PC-9 (cell line): ENCODE measurements around the gene LYRM7. TPM values are rescaled to one million over a fixed set of nuclear protein-coding genes. Genes with fewer than 3 reads are reported as not detected.

Experiments used
- BruUV-seq: library from RNA; stranded (reverse); fragments of 400-500 nt; replicated peaks from 2 replicates; lab custom pipeline; 2021; lab: Mats Ljungman, UMichigan
- CTCF ChIA-PET: fragments of 300-600 bp; sonication (Branson Sonifier 250); formaldehyde crosslinking; loops from one replicate; lab custom pipeline; 2022; ENCODE audit warnings: antibody characterized with exemption; lab: Charles Lee
- POLR2A ChIA-PET: fragments of 300-600 bp; sonication (Branson Sonifier 250); formaldehyde crosslinking; loops from one replicate; lab custom pipeline; 2022; ENCODE audit warnings: antibody characterized with exemption; ENCODE audit not compliant: unreplicated experiment; lab: Charles Lee
- DNase-seq, 2 experiments: peaks; one replicate each; pipeline versions ENCODE4 v3.0.0 to v3.0.0-alpha.2; 2015 to 2022; ENCODE audit warnings: mixed read lengths in 1 of 2
- H2AFZ ChIP-seq: fragments of 200-600 bp; sonication (generic); 2 replicates; pipeline ENCODE4 v1.8.1; 2017; ENCODE audit warnings: antibody characterized with exemption
- H3F3A ChIP-seq: fragments of 200-600 bp; sonication (generic); 2 replicates; pipeline ENCODE4 v1.8.1; 2017; ENCODE audit warnings: antibody characterized with exemption, mild to moderate bottlenecking, low read depth; ENCODE audit not compliant: insufficient read depth
- H3K27ac ChIP-seq: fragments of 200-600 bp; sonication (generic); 2 replicates; pipeline ENCODE4 v1.6.1; 2016; ENCODE audit warnings: mixed run types
- H3K27me3 ChIP-seq: fragments of 200-600 bp; sonication (generic); 2 replicates; pipeline ENCODE4 v1.6.1; 2016; ENCODE audit warnings: low read depth, mixed run types; ENCODE audit not compliant: insufficient read depth
- H3K36me3 ChIP-seq: fragments of 200-600 bp; sonication (generic); 2 replicates; pipeline ENCODE4 v1.6.1; 2016; ENCODE audit warnings: low read depth, mixed run types
- H3K4me1 ChIP-seq: fragments of 200-600 bp; sonication (generic); replicated peaks from 2 replicates; pipeline ENCODE4 v1.6.1; 2016; ENCODE audit warnings: mixed run types; ENCODE audit not compliant: insufficient read depth
- H3K4me2 ChIP-seq: fragments of 200-600 bp; sonication (generic); 2 replicates; pipeline ENCODE4 v1.6.1; 2017; ENCODE audit warnings: mixed run types
- H3K4me3 ChIP-seq: fragments of 200-600 bp; sonication (generic); 2 replicates; pipeline ENCODE4 v1.6.1; 2016; ENCODE audit warnings: mixed run types
- H3K79me2 ChIP-seq: fragments of 200-600 bp; sonication (generic); 2 replicates; pipeline ENCODE4 v1.6.1; 2017; ENCODE audit warnings: low read depth, mixed run types
- H3K9me2 ChIP-seq: fragments of 200-600 bp; sonication (generic); 2 replicates; pipeline ENCODE4 v1.8.1; 2017; ENCODE audit warnings: mild to moderate bottlenecking; ENCODE audit not compliant: insufficient read depth
- H3K9me3 ChIP-seq: fragments of 200-600 bp; sonication (generic); 2 replicates; pipeline ENCODE4 v1.8.1; 2016; ENCODE audit warnings: low read depth; ENCODE audit not compliant: insufficient read depth
- H4K20me1 ChIP-seq: fragments of 200-600 bp; sonication (generic); 2 replicates; pipeline ENCODE4 v1.8.1; 2017; ENCODE audit not compliant: insufficient read depth
- CTCF ChIP-seq: fragments of 200-600 bp; sonication (generic); conservative IDR thresholded peaks from 2 replicates; pipeline ENCODE4 v1.6.1; 2017; ENCODE audit warnings: mixed run types, antibody characterized with exemption, mild to moderate bottlenecking, moderate library complexity
- EZH2 ChIP-seq: fragments of 200-600 bp; sonication (generic); IDR thresholded peaks from 2 replicates; pipeline ENCODE4 v1.8.0; 2017; ENCODE audit warnings: antibody characterized with exemption, low read depth
- intact Hi-C: fragments of 100-400 bp; cut with micrococcal nuclease; formaldehyde crosslinking; loops from one replicate; pipeline ENCODE4 v1.10.0; 2022; ENCODE audit not compliant: unreplicated experiment
- total RNA-seq: library from RNA; stranded (reverse); gene quantifications from 2 replicates; pipeline ENCODE4 v1.2.3, GENCODE V29; 2021

Gene LYRM7
- total RNA-seq, 1 experiment from 2014 or later: 9.5 TPM

DNA sequence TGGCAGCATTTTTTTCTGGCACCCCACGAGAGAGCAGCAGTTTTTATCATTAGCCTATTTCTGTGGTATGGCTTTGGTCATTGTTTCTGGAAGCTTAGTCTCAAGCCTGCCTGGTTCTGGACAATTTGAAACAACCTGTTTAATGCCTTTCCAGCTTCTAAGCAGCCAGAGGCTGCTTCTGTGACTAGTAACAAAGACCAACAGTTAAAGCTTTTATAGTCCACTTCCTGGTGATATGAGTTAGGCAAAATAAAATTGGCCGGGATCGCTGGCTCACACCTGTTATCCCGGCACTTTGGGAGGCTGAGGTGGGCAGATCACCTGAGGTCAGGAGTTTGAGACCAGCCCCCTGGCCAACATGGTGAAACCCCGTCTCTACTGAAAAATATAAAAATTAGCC lies 24.0 kb downstream of the LYRM7 start:
- no peaks in the 10 kb centered on the region for H4K20me1 ChIP-seq

GRCh38 chr5:131195696-131196095 lies 25.0 kb downstream of the LYRM7 start:
- H4K20me1 ChIP-seq: no peaks in the 10 kb centered on the region
- no TSS peak for BruUV-seq
- TF ChIP-seq EZH2 (no peak), CTCF (no peak)
- no peaks in the 10 kb centered on the region for H3K9me2 ChIP-seq
- H3K27me3 ChIP-seq: no peaks in the 10 kb centered on the region
- H3K4me2 ChIP-seq: no peak overlapping the region
- H3K79me2 ChIP-seq: no peaks in the 10 kb centered on the region
- DNase-seq: no peak
- H3K36me3 ChIP-seq: no peaks in the 10 kb centered on the region
- H3K27ac ChIP-seq: no peak overlapping the region
- no peaks in the 10 kb centered on the region for H3K9me3 ChIP-seq
- H3K4me3 ChIP-seq: no peak overlapping the region
- CTCF ChIA-PET: no interaction called here
- POLR2A ChIA-PET: no interaction called here
- H3F3A ChIP-seq: no peaks in the 10 kb centered on the region; the same call in 1 of the 2 replicates
- intact Hi-C loops: no loop called here
- no peak overlapping the region for H2AFZ ChIP-seq
- H3K4me1 ChIP-seq: no peaks in the 10 kb centered on the region

More for the DNA sequence above, 24.0 kb downstream of the LYRM7 start:
- H3K27ac ChIP-seq: no peak overlapping the region
- no peaks in the 10 kb centered on the region for H3K36me3 ChIP-seq
- no peak overlapping the region for H3K4me2 ChIP-seq
- H3K27me3 ChIP-seq: no peaks in the 10 kb centered on the region
- intact Hi-C loops: no loop called here
- DNase-seq: no peak
- H3F3A ChIP-seq: no peaks in the 10 kb centered on the region; the same call in 1 of the 2 replicates
- no peaks in the 10 kb centered on the region for H3K4me1 ChIP-seq
- no peak overlapping the region for H2AFZ ChIP-seq
- no peaks in the 10 kb centered on the region for H3K9me2 ChIP-seq
- CTCF ChIA-PET: no interaction called here
- H3K79me2 ChIP-seq: no peaks in the 10 kb centered on the region
- TF ChIP-seq CTCF (no peak), EZH2 (no peak)
- POLR2A ChIA-PET: no interaction called here
- H3K4me3 ChIP-seq: no peak overlapping the region
- no peaks in the 10 kb centered on the region for H3K9me3 ChIP-seq
- BruUV-seq: no TSS peak

DNA sequence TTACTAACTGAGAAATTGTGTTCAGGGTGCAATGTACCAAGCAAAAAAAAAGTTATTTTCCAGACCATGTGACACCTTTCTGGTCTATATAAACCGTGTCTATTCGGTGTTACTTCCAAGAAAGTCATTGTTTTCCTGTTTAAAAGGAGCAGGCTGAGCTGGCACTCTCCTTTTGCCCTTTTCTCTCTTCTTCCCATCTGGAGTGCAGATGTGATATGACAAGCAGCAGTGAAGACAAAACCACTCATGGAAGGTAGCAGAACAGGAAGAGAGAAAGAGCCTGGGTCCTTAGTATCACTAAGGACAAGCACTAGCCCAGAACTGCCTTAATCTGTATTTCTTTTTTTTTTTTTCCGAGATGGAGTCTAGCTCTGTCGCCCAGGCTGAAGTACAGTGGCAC lies 25.6 kb downstream of the LYRM7 start:
- no peak for DNase-seq
- BruUV-seq: no TSS peak

More for the DNA sequence above, 25.6 kb downstream of the LYRM7 start:
- H3K4me1 ChIP-seq: no peaks in the 10 kb centered on the region
- TF ChIP-seq EZH2: no peak
- no peak for TF ChIP-seq CTCF
- no peaks in the 10 kb centered on the region for H3K9me2 ChIP-seq
- H3K79me2 ChIP-seq: no peaks in the 10 kb centered on the region
- H3K4me3 ChIP-seq: no peak overlapping the region
- no peak overlapping the region for H3K27ac ChIP-seq
- no peak overlapping the region for H2AFZ ChIP-seq
- no peaks in the 10 kb centered on the region for H3K27me3 ChIP-seq
- H3K9me3 ChIP-seq: no peaks in the 10 kb centered on the region
- H3K36me3 ChIP-seq: no peaks in the 10 kb centered on the region
- no peak overlapping the region for H3K4me2 ChIP-seq
- ChIA-PET POLR2A (no interaction called here), CTCF (no interaction called here)
- intact Hi-C loops: no loop called here
- no peaks in the 10 kb centered on the region; the same call in 1 of the 2 replicates for H3F3A ChIP-seq
- no peaks in the 10 kb centered on the region for H4K20me1 ChIP-seq
